ENCODE measurements around the gene EYA4. TPM values are rescaled to one million over a fixed set of nuclear protein-coding genes. Genes with fewer than 3 reads are reported as not detected.
A peak's percentile ranks its signal among the peaks of the same experiment; 100 is the strongest.

EYA4 gene
- total and polyA plus RNA-seq, 7 donors = 0.01 to 8.6 (median 0.82) TPM; not detected in 2

- intact Hi-C loops (cut with DNase I) = no loop called here
- no peak for TF ChIP-seq EP300 (IDR thresholded peaks at IDR 0.05)
- TF ChIP-seq, protein P1, sequence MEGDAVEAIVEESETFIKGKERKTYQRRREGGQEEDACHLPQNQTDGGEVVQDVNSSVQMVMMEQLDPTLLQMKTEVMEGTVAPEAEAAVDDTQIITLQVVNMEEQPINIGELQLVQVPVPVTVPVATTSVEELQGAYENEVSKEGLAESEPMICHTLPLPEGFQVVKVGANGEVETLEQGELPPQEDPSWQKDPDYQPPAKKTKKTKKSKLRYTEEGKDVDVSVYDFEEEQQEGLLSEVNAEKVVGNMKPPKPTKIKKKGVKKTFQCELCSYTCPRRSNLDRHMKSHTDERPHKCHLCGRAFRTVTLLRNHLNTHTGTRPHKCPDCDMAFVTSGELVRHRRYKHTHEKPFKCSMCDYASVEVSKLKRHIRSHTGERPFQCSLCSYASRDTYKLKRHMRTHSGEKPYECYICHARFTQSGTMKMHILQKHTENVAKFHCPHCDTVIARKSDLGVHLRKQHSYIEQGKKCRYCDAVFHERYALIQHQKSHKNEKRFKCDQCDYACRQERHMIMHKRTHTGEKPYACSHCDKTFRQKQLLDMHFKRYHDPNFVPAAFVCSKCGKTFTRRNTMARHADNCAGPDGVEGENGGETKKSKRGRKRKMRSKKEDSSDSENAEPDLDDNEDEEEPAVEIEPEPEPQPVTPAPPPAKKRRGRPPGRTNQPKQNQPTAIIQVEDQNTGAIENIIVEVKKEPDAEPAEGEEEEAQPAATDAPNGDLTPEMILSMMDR (IDR thresholded peaks at IDR 0.05) = no peak
- TF ChIP-seq POLR2A (IDR thresholded peaks at IDR 0.05) = no peak
- TF ChIP-seq POLR2AphosphoS5 (IDR thresholded peaks at IDR 0.05) = no peak
Measured at GRCh38 chr6:133501675-133502270, 260.6 kb downstream of the EYA4 start.

GRCh38 chr6:133502441-133503335, 261.5 kb downstream of the EYA4 start:
- TF ChIP-seq, protein P1 (IDR thresholded peaks at IDR 0.05) = no peak
- TF ChIP-seq EP300 (IDR thresholded peaks at IDR 0.05) (no peak), POLR2AphosphoS5 (IDR thresholded peaks at IDR 0.05) (no peak), POLR2A (IDR thresholded peaks at IDR 0.05) (no peak)
- WGBS, 2 donors = 74 to 84% methylated on average over 2 of the region's 2 CpGs
- peaks cover 0 to 22% (median 18%) of the 10 kb centered on the region in 4 donors for H3K4me1 ChIP-seq
- H3K27ac ChIP-seq = peak overlapping the region in 3 of 4 donors; percentile 18 to 44 (median 41)
- no peak for DNase-seq
- no peak overlapping the region for H3K4me3 ChIP-seq
- no peaks in the 10 kb centered on the region for H3K36me3 ChIP-seq
- H3K9me3 ChIP-seq = no peaks in the 10 kb centered on the region
- intact Hi-C loops (cut with DNase I) = no loop called here
- no peaks in the 10 kb centered on the region for H3K27me3 ChIP-seq

More at GRCh38 chr6:133501675-133502270, 260.6 kb downstream of the EYA4 start:
- Histone ChIP-seq H3K27ac (peak overlapping the region in 3 of 4 donors; percentile 18 to 44 (median 41)), H3K27me3 (no peaks in the 10 kb centered on the region), H3K9me3 (no peaks in the 10 kb centered on the region), H3K4me3 (no peak overlapping the region), H3K36me3 (no peaks in the 10 kb centered on the region), H3K4me1 (peaks cover 0 to 22% (median 18%) of the 10 kb centered on the region in 4 donors)
- no peak for DNase-seq
- whole genome bisulfite sequencing, 2 donors = 58 to 69% methylated on average over 4 of the region's 4 CpGs

DNA sequence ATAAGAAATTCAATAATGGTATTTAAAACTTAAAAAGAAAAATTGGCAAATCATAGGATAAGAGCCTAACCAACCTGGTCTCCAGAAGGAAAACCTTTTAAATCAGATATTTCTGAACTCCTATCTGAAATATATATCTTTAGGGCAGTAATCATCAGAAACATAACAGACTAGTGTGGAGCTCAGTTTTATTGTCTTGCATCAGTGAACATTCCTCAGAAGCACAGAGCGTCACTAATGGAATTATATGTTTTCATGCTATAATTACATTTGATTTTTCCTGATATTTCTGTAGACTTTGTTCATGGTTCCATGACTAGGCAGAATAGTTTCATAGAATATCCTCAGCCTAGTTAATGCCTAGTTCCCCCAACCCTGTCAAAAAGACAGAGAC, 262.2 kb downstream of the EYA4 start:
- Histone ChIP-seq H3K27ac (no peak overlapping the region), H3K4me3 (no peak overlapping the region), H3K27me3 (no peaks in the 10 kb centered on the region), H3K4me1 (peaks cover 0 to 22% (median 18%) of the 10 kb centered on the region in 4 donors), H3K36me3 (no peaks in the 10 kb centered on the region), H3K9me3 (no peaks in the 10 kb centered on the region)
- 86 to 87% methylated on average over 1 of the region's 1 CpG for WGBS, 2 donors
- intact Hi-C loops (cut with DNase I) = no loop called here
- TF ChIP-seq POLR2AphosphoS5 (IDR thresholded peaks at IDR 0.05) (no peak), EP300 (IDR thresholded peaks at IDR 0.05) (no peak), POLR2A (IDR thresholded peaks at IDR 0.05) (no peak)
- TF ChIP-seq, protein P1 (IDR thresholded peaks at IDR 0.05) = no peak
- DNase-seq = no peak

- H3K27me3 ChIP-seq = no peaks in the 10 kb centered on the region
- H3K9me3 ChIP-seq = no peaks in the 10 kb centered on the region
- no peaks in the 10 kb centered on the region for H3K36me3 ChIP-seq
- H3K27ac ChIP-seq = no peak overlapping the region
- H3K4me3 ChIP-seq = no peak overlapping the region
- TF ChIP-seq POLR2AphosphoS5 (IDR thresholded peaks at IDR 0.05) = no peak
- H3K4me1 ChIP-seq = peaks cover 0 to 22% (median 18%) of the 10 kb centered on the region in 4 donors
- no peak for DNase-seq
- intact Hi-C loops (cut with DNase I) = no loop called here
- 90 to 97% methylated on average over 6 of the region's 6 CpGs for WGBS, 2 donors
Measured at GRCh38 chr6:133504158-133504557, 263.0 kb downstream of the EYA4 start.

DNA sequence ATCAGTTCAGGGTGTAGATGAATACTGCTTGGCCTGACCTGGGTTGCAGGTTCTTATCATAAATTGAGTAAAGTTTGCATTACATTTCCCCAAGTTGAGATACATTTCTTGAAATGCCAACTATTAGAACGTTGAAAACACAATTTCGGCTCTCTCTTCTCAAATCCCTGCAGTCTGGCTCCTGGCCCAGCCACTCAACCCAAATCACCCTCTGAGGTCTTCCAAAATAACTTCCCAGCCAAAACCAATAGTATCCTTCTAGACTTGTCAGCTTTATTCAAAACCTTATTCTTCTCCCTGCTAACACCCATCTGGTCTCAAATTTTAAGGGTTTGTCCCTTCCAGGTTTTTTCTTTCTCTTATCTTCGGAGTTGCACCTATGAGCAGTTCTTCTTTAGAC, 263.6 kb downstream of the EYA4 start:
- H3K36me3 ChIP-seq = no peaks in the 10 kb centered on the region
- WGBS, 2 donors = 85 to 88% methylated on average over 3 of the region's 3 CpGs
- TF ChIP-seq POLR2A (IDR thresholded peaks at IDR 0.05) = no peak
- no peak for TF ChIP-seq EP300 (IDR thresholded peaks at IDR 0.05)
- TF ChIP-seq POLR2AphosphoS5 (IDR thresholded peaks at IDR 0.05) = no peak
- TF ChIP-seq, protein P1 (IDR thresholded peaks at IDR 0.05) = no peak
- no peak for DNase-seq
- intact Hi-C loops (cut with DNase I) = no loop called here
- no peak overlapping the region for H3K4me3 ChIP-seq
- no peaks in the 10 kb centered on the region for H3K27me3 ChIP-seq
- H3K9me3 ChIP-seq = no peaks in the 10 kb centered on the region
- peaks cover 0 to 22% (median 18%) of the 10 kb centered on the region in 4 donors for H3K4me1 ChIP-seq
- H3K27ac ChIP-seq = no peak overlapping the region
